ENCODE data around the gene MTERF4. TPM values are rescaled to one million over a fixed set of nuclear protein-coding genes. Genes with fewer than 3 reads are reported as not detected.
"Not testable (repeated sequence)": the region's sequence is repeated elsewhere in the genome, so short reads cannot be mapped to it uniquely, and the experiment has no call there.

MTERF4 gene
- total RNA-seq, 1 donor, result 36.5 TPM

GRCh38 chr2:241095594-241096290 lies 6.3 kb downstream of the MTERF4 start:
- DNase-seq (ENCODE audit: low read depth), result no peak
- no peak overlapping the region for H3K4me3 ChIP-seq (ENCODE audit: low read depth, low read length)
- TF ChIP-seq, protein P1, sequence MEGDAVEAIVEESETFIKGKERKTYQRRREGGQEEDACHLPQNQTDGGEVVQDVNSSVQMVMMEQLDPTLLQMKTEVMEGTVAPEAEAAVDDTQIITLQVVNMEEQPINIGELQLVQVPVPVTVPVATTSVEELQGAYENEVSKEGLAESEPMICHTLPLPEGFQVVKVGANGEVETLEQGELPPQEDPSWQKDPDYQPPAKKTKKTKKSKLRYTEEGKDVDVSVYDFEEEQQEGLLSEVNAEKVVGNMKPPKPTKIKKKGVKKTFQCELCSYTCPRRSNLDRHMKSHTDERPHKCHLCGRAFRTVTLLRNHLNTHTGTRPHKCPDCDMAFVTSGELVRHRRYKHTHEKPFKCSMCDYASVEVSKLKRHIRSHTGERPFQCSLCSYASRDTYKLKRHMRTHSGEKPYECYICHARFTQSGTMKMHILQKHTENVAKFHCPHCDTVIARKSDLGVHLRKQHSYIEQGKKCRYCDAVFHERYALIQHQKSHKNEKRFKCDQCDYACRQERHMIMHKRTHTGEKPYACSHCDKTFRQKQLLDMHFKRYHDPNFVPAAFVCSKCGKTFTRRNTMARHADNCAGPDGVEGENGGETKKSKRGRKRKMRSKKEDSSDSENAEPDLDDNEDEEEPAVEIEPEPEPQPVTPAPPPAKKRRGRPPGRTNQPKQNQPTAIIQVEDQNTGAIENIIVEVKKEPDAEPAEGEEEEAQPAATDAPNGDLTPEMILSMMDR (IDR thresholded peaks at IDR 0.05; ENCODE audit: insufficient read depth, low read length), result no peak

GRCh38 chr2:241094924-241095420 lies 7.1 kb downstream of the MTERF4 start:
- TF ChIP-seq, protein P1 (IDR thresholded peaks at IDR 0.05; ENCODE audit: insufficient read depth, low read length), result no peak
- no peak for DNase-seq (ENCODE audit: low read depth)
- no peak overlapping the region for H3K4me3 ChIP-seq (ENCODE audit: low read depth, low read length)

- DNase-seq (ENCODE audit: low read depth), result no peak
These were observed 7.9 kb downstream of the MTERF4 start for GRCh38 chr2:241094172-241094571.

DNA sequence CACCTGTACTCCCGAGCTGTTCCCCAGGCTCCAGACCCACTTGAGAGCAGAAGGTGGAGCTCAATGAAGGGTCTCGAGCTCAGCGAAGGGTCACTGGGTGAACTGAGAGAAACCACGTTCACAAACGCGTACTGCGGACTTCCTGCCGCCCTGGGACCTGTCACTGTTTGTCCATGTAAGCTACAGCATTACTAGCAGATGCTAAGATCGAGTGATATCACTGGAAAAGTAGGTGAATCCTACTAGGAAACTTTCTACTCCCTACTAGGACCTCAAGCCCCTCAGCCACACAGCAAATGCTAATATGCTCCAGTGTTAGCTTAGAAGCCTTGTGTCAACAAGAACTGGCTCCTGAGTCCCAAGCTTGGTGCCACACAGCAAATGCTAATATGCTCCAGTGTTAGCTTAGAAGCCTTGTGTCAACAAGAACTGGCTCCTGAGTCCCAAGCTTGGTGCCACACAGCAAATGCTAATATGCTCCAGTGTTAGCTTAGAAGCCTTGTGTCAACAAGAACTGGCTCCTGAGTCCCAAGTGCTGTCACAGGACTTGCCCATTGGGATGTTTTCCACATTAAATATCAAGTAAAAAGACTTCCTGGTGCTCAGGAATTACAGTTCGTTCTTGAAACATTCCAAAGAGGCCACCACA lies 8.8 kb downstream of the MTERF4 start:
- H3K4me3 ChIP-seq (ENCODE audit: low read depth, low read length); DNase-seq (ENCODE audit: low read depth): not testable (repeated sequence)

More at GRCh38 chr2:241094172-241094571, 7.9 kb downstream of the MTERF4 start:
- TF ChIP-seq, protein P1 (IDR thresholded peaks at IDR 0.05; ENCODE audit: insufficient read depth, low read length), result no peak
- H3K4me3 ChIP-seq (ENCODE audit: low read depth, low read length), result no peak overlapping the region

GRCh38 chr2:241092677-241093076 lies 9.4 kb downstream of the MTERF4 start:
- TF ChIP-seq, protein P1 (IDR thresholded peaks at IDR 0.05; ENCODE audit: insufficient read depth, low read length), result no peak
- no peak for DNase-seq (ENCODE audit: low read depth)
- no peak overlapping the region for H3K4me3 ChIP-seq (ENCODE audit: low read depth, low read length)

- DNase-seq (ENCODE audit: low read depth), result no peak
- no peak overlapping the region for H3K4me3 ChIP-seq (ENCODE audit: low read depth, low read length)
- TF ChIP-seq, protein P1 (IDR thresholded peaks at IDR 0.05; ENCODE audit: insufficient read depth, low read length), result no peak
These were observed 10.2 kb downstream of the MTERF4 start for GRCh38 chr2:241091734-241092445.

DNA sequence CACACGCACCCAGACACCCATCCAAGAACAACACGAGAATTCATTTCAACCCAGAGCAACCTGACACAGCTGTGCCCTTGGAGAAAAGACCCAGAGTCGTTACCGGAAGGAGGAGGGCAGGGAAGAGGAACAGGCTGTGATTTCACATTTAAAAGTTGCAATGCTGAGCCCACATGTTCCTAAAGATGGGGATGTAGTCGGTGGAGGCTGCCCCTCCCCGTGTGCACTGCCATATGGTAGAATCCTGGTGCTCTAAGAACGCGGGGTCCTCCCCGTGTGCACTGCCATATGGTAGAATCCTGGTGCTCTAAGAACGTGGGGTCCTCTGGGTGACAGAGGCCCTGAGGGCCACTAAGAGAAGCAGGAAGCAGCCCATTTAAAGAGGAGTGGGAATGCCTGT lies 10.9 kb downstream of the MTERF4 start:
- H3K4me3 ChIP-seq (ENCODE audit: low read depth, low read length), result no peak overlapping the region
- TF ChIP-seq, protein P1 (IDR thresholded peaks at IDR 0.05; ENCODE audit: insufficient read depth, low read length), result no peak
- DNase-seq (ENCODE audit: low read depth), result no peak
